ENCODE data around the gene KCTD15.

DNA sequence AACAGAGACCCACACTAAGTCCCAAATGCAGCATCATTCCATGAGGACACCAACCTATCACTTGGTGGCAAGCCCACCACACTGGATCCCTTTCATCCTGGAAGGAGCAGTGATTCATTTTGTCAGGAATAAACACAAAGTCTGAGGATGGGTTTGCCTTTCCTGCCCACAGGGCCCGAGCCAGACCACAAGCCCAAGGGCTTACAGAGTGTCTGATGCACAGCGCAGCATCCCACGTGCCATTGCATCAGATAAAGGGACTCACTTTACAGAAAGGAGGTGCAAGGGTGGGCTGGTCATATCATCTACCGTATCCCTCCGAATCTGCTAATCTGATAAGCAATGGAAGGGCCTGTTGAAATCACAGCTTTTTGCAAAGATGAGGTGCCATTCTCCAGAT, 12.2 kb upstream of the KCTD15 start:
- TF ChIP-seq CBFB (IDR thresholded peaks at IDR 0.05; ENCODE audit: low read depth), result no peak
- TF ChIP-seq RELA (IDR thresholded peaks at IDR 0.05; ENCODE audit: borderline replicate concordance, partially characterized antibody), result no peak
- TF ChIP-seq, protein P1, sequence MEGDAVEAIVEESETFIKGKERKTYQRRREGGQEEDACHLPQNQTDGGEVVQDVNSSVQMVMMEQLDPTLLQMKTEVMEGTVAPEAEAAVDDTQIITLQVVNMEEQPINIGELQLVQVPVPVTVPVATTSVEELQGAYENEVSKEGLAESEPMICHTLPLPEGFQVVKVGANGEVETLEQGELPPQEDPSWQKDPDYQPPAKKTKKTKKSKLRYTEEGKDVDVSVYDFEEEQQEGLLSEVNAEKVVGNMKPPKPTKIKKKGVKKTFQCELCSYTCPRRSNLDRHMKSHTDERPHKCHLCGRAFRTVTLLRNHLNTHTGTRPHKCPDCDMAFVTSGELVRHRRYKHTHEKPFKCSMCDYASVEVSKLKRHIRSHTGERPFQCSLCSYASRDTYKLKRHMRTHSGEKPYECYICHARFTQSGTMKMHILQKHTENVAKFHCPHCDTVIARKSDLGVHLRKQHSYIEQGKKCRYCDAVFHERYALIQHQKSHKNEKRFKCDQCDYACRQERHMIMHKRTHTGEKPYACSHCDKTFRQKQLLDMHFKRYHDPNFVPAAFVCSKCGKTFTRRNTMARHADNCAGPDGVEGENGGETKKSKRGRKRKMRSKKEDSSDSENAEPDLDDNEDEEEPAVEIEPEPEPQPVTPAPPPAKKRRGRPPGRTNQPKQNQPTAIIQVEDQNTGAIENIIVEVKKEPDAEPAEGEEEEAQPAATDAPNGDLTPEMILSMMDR (IDR thresholded peaks at IDR 0.05 in 2 of 3, conservative IDR thresholded peaks at IDR 0.05 in 1 of 3; ENCODE audit: control insufficient read depth in 2 of 3, extremely low read depth in 1 of 3, insufficient read depth in 1 of 3, low read depth in 3 of 3, low read length in 3 of 3), result no peak
- no peak for TF ChIP-seq POLR2AphosphoS5 (IDR thresholded peaks at IDR 0.05; ENCODE audit: low read length)
- no peak for TF ChIP-seq SUPT20H (IDR thresholded peaks at IDR 0.05; ENCODE audit: borderline replicate concordance, control insufficient read depth, low read depth, low read length)
- TF ChIP-seq LARP7 (IDR thresholded peaks at IDR 0.05), result no peak
- TF ChIP-seq, protein P2, sequence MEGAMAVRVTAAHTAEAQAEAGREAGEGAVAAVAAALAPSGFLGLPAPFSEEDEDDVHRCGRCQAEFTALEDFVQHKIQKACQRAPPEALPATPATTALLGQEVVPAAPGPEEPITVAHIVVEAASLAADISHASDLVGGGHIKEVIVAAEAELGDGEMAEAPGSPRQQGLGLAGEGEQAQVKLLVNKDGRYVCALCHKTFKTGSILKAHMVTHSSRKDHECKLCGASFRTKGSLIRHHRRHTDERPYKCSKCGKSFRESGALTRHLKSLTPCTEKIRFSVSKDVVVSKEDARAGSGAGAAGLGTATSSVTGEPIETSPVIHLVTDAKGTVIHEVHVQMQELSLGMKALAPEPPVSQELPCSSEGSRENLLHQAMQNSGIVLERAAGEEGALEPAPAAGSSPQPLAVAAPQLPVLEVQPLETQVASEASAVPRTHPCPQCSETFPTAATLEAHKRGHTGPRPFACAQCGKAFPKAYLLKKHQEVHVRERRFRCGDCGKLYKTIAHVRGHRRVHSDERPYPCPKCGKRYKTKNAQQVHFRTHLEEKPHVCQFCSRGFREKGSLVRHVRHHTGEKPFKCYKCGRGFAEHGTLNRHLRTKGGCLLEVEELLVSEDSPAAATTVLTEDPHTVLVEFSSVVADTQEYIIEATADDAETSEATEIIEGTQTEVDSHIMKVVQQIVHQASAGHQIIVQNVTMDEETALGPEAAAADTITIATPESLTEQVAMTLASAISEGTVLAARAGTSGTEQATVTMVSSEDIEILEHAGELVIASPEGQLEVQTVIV (IDR thresholded peaks at IDR 0.05; ENCODE audit: borderline replicate concordance, partially characterized antibody), result no peak
- no peak for TF ChIP-seq ZNF274 (IDR thresholded peaks at IDR 0.05; ENCODE audit: insufficient read depth, insufficient read length)
- TF ChIP-seq NFXL1 (IDR thresholded peaks at IDR 0.05; ENCODE audit: borderline replicate concordance), result no peak
- TF ChIP-seq ATF7 (IDR thresholded peaks at IDR 0.05; ENCODE audit: low read depth), result no peak
- TF ChIP-seq EZH2 (IDR thresholded peaks at IDR 0.05; ENCODE audit: borderline replicate concordance, control insufficient read depth, low read depth, low read length), result no peak
- TF ChIP-seq ZNF217 (IDR thresholded peaks at IDR 0.05), result no peak
- no peak for TF ChIP-seq MYC (IDR thresholded peaks at IDR 0.05; ENCODE audit: insufficient read depth, insufficient read length, insufficient replicate concordance, low read length, severe bottlenecking)

All from GM12878 (cell line).